Upper lobe of left lung (tissue), 4 donors: ENCODE measurements around the gene PHACTR1.

Experiments
- CTCF ChIP-seq, 6 experiments: fragments of 450-650 bp in 4 of 6; fragments of 200-600 bp in 2 of 6; sonication (generic) in 2 of 6; IDR thresholded peaks; one replicate each; pipeline ENCODE4 v1.5.1; 2016 to 2019; ENCODE audit warnings: antibody characterized with exemption in 6 of 6
- POLR2A ChIP-seq, 4 donors: fragments of 450-650 bp; IDR thresholded peaks; one replicate each; pipeline ENCODE4 v1.5.1; 2016 to 2017; ENCODE audit warnings: antibody characterized with exemption in 4 of 4, mild to moderate bottlenecking in 2 of 4
- POLR2AphosphoS5 ChIP-seq, 2 donors: sonication (generic); formaldehyde crosslinking; IDR thresholded peaks; one replicate each; pipeline ENCODE4 v1.5.1; 2017; ENCODE audit warnings: antibody characterized with exemption in 2 of 2

GRCh38 chr6:13288969-13289391 lies 572.4 kb downstream of the PHACTR1 start:
- no peak for TF ChIP-seq CTCF (IDR thresholded peaks at IDR 0.05)
- TF ChIP-seq POLR2AphosphoS5 (IDR thresholded peaks at IDR 0.05): no peak
- no peak for TF ChIP-seq POLR2A (IDR thresholded peaks at IDR 0.05)
